Loucy (cell line): ENCODE results near the gene PPP1R13B.

Experiments
- EZH2phosphoT487 ChIP-seq: fragments of 200-600 bp; IDR thresholded peaks from 2 replicates; pipeline ENCODE4 v1.6.1; 2018; ENCODE audit warnings: antibody characterized with exemption, mild to moderate bottlenecking, moderate library complexity, borderline replicate concordance
- TF ChIP-seq, protein P1 (sequence below): fragments of 200-600 bp; sonication (generic); conservative IDR thresholded peaks from 2 replicates; pipeline ENCODE4 v1.5.1; 2014; ENCODE audit warnings: mild to moderate bottlenecking, antibody characterized with exemption, low read length

DNA sequence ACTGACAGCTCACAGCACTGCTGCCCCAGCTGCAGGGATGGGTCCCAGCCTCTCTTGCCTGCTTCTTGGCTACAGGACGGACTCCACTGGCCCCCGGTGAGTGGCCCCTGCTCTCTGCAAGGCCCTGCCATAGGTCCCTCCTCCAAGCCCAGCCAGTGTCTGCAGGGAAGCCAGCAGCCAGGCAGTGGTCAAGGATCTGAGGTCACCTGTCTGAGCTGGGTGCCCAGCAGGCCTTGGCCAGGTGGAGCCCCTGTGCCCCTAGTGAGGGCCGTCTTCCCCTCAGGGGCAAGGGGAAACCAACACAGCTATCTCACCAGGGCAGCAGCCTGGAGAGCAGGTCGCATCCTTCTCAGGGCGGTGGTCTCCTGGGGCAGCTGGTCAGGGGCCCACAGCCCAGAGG, 145.3 kb downstream of the PPP1R13B start:
- no peak for TF ChIP-seq EZH2phosphoT487
- TF ChIP-seq, protein P1, sequence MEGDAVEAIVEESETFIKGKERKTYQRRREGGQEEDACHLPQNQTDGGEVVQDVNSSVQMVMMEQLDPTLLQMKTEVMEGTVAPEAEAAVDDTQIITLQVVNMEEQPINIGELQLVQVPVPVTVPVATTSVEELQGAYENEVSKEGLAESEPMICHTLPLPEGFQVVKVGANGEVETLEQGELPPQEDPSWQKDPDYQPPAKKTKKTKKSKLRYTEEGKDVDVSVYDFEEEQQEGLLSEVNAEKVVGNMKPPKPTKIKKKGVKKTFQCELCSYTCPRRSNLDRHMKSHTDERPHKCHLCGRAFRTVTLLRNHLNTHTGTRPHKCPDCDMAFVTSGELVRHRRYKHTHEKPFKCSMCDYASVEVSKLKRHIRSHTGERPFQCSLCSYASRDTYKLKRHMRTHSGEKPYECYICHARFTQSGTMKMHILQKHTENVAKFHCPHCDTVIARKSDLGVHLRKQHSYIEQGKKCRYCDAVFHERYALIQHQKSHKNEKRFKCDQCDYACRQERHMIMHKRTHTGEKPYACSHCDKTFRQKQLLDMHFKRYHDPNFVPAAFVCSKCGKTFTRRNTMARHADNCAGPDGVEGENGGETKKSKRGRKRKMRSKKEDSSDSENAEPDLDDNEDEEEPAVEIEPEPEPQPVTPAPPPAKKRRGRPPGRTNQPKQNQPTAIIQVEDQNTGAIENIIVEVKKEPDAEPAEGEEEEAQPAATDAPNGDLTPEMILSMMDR: no peak
